Upper lobe of left lung (tissue), 6 donors: ENCODE results near the gene SIRT3. TPM values are rescaled to one million over a fixed set of nuclear protein-coding genes. Genes with fewer than 3 reads are reported as not detected.

ENCODE experiments used
- ATAC-seq, 2 donors: fragments of 200-7000 bp; cut with Tn5 transposase; one replicate each; pipeline ENCODE4 v1.9.1; 2022; ENCODE audit warnings: mild to moderate bottlenecking in 2 of 2, moderate library complexity in 2 of 2; ENCODE audit not compliant: low FRiP score in 2 of 2
- DNase-seq, 2 donors: peaks; one replicate each; pipeline ENCODE4 v3.0.0-alpha.2; 2019 to 2020
- H3K27ac ChIP-seq, 4 donors: fragments of 200-600 bp; sonication (generic); one replicate each; pipeline ENCODE4 v1.5.1; 2016 to 2019
- H3K27me3 ChIP-seq, 4 donors: fragments of 200-600 bp; sonication (generic); one replicate each; pipeline ENCODE4 v1.5.1; 2017 to 2019
- H3K36me3 ChIP-seq, 4 donors: fragments of 200-600 bp; sonication (generic); one replicate each; pipeline ENCODE4 v1.5.1; 2016 to 2019
- H3K4me1 ChIP-seq, 4 donors: fragments of 200-600 bp; sonication (generic); one replicate each; pipeline ENCODE4 v1.5.1; 2018 to 2019
- H3K4me3 ChIP-seq, 4 donors: fragments of 200-600 bp; sonication (generic); one replicate each; pipeline ENCODE4 v1.5.1; 2017 to 2019; ENCODE audit warnings: mild to moderate bottlenecking in 2 of 4, moderate library complexity in 1 of 4
- H3K9me3 ChIP-seq, 4 donors: fragments of 200-600 bp; sonication (generic); one replicate each; pipeline ENCODE4 v1.5.1; 2018 to 2019
- EP300 ChIP-seq, 4 donors: sonication (generic); formaldehyde crosslinking; IDR thresholded peaks; one replicate each; pipeline ENCODE4 v1.5.1; 2017; ENCODE audit warnings: antibody characterized with exemption in 4 of 4, control low read depth in 2 of 4
- POLR2A ChIP-seq, 4 donors: fragments of 450-650 bp; IDR thresholded peaks; one replicate each; pipeline ENCODE4 v1.5.1; 2016 to 2017; ENCODE audit warnings: antibody characterized with exemption in 4 of 4, mild to moderate bottlenecking in 2 of 4
- POLR2AphosphoS5 ChIP-seq, 2 donors: sonication (generic); formaldehyde crosslinking; IDR thresholded peaks; one replicate each; pipeline ENCODE4 v1.5.1; 2017; ENCODE audit warnings: antibody characterized with exemption in 2 of 2
- WGBS, 2 donors: methylation state at CpG; one replicate each; pipeline ENCODE4 v1.1.5; 2017 to 2018; 5-methylcytosine and 5-hydroxymethylcytosine counted together
- total RNA-seq, 6 donors: library from RNA; depleted of rRNA in 4 of 6; stranded (reverse); fragments of >200 nt in 4 of 6; gene quantifications; one replicate each; pipeline versions ENCODE4 v1.1.0 to v1.2.1, GENCODE V29; 2016 to 2021
- TF ChIP-seq, protein P1 (sequence below), 6 experiments: fragments of 450-650 bp in 4 of 6; fragments of 200-600 bp in 2 of 6; sonication (generic) in 2 of 6; IDR thresholded peaks; one replicate each; pipeline ENCODE4 v1.5.1; 2016 to 2019; ENCODE audit warnings: antibody characterized with exemption in 6 of 6
- donor health status: DM: no; HTN: no; CAD: no; lungs with moderate emphysema.
- donor health status: DM: no; HTN: yes; CAD: no; lungs with severe emphysema.

The SIRT3 gene
- total RNA-seq, 6 donors from 2014 or later: 11.7 to 37.6 (median 24.0) TPM

DNA sequence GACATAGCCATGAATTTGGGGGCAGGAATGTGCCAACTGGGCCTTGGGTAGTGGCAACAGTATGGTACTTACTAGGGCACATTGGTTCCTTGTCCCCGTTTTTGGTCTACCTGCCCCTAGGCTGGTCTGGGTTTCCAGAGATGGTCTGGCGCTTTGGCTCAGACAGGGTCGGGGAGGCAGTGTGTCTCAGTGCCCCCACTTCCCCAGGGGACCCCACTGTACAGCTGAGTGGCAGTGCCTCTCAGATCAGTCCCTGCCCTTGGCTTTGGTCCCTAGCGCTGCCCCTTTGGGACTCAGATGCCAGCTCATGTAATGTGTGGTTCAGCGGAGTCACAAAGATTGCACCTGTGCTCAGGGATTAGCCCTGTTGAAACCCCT is 25.4 kb downstream of the SIRT3 start:
- DNase-seq: peak in 1 of 2 donors; percentile 16
- 93 to 96% methylated on average over 3 to 5 of the region's 5 CpGs for WGBS, 2 donors
- H3K27ac ChIP-seq: peak overlapping the region in 3 of 4 donors; percentile 19 to 32 (median 27)

DNA sequence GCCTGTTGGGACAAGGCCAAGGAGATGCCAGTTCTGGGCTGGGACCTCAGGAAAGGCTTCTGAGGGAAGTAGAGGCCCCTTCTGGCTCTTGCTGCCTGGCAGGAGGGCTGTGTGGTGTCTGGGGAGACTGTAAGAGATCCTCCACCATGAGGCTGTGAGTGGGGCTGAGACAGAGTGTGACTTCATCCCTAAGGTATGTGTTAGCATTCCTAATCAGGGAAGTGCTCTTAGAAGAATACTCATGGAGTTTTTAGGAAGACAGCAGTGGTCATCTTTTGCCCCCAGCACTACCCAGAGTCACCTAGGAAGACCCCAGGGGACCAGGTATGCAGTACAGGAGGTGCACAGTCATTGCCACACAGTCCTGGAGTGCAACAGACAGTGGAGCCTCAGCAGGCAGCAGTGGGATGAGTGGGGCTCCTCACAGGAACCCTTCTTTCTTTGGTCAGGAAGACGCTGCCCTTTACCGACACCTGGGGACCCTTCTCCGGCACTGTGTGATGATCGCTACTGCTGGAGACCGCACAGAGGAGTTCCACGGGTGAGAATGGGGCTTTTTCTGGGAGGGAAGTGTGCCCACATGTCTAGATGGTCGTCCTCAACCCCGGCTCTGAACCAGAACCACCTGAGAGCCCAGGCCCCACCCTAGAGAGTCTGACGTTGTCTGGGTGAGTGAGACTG is 25.9 kb downstream of the SIRT3 start:
- Histone ChIP-seq H3K27ac (peak overlapping the region in 3 of 4 donors; percentile 32 to 99 (median 97)), H3K4me1 (peaks cover 31 to 41% (median 37%) of the 10 kb centered on the region in 4 donors), H3K27me3 (no peaks in the 10 kb centered on the region), H3K36me3 (peaks cover 28 to 64% (median 57%) of the 10 kb centered on the region in 4 donors), H3K9me3 (no peaks in the 10 kb centered on the region), H3K4me3 (peak overlapping the region in 1 of 4 donors; percentile 79)
- no peak for TF ChIP-seq EP300 (IDR thresholded peaks at IDR 0.05)
- TF ChIP-seq POLR2AphosphoS5 (IDR thresholded peaks at IDR 0.05): no peak
- TF ChIP-seq, protein P1, sequence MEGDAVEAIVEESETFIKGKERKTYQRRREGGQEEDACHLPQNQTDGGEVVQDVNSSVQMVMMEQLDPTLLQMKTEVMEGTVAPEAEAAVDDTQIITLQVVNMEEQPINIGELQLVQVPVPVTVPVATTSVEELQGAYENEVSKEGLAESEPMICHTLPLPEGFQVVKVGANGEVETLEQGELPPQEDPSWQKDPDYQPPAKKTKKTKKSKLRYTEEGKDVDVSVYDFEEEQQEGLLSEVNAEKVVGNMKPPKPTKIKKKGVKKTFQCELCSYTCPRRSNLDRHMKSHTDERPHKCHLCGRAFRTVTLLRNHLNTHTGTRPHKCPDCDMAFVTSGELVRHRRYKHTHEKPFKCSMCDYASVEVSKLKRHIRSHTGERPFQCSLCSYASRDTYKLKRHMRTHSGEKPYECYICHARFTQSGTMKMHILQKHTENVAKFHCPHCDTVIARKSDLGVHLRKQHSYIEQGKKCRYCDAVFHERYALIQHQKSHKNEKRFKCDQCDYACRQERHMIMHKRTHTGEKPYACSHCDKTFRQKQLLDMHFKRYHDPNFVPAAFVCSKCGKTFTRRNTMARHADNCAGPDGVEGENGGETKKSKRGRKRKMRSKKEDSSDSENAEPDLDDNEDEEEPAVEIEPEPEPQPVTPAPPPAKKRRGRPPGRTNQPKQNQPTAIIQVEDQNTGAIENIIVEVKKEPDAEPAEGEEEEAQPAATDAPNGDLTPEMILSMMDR (IDR thresholded peaks at IDR 0.05): no peak
- TF ChIP-seq POLR2A (IDR thresholded peaks at IDR 0.05): no peak
- DNase-seq (peak in 1 of 2 donors; percentile 19), ATAC-seq (no peak)
- 95 to 98% methylated on average over 6 to 9 of the region's 9 CpGs for WGBS, 2 donors

More for the DNA sequence above, 25.4 kb downstream of the SIRT3 start:
- H3K4me1 ChIP-seq: peaks cover 26 to 36% (median 31%) of the 10 kb centered on the region in 4 donors
- no peak for ATAC-seq
- H3K4me3 ChIP-seq: no peak overlapping the region
- no peaks in the 10 kb centered on the region for H3K27me3 ChIP-seq
- TF ChIP-seq EP300 (IDR thresholded peaks at IDR 0.05) (no peak), POLR2AphosphoS5 (IDR thresholded peaks at IDR 0.05) (no peak), POLR2A (IDR thresholded peaks at IDR 0.05) (no peak)
- TF ChIP-seq, protein P1 (IDR thresholded peaks at IDR 0.05): no peak
- H3K9me3 ChIP-seq: no peaks in the 10 kb centered on the region
- H3K36me3 ChIP-seq: peaks cover 28 to 65% (median 56%) of the 10 kb centered on the region in 4 donors

DNA sequence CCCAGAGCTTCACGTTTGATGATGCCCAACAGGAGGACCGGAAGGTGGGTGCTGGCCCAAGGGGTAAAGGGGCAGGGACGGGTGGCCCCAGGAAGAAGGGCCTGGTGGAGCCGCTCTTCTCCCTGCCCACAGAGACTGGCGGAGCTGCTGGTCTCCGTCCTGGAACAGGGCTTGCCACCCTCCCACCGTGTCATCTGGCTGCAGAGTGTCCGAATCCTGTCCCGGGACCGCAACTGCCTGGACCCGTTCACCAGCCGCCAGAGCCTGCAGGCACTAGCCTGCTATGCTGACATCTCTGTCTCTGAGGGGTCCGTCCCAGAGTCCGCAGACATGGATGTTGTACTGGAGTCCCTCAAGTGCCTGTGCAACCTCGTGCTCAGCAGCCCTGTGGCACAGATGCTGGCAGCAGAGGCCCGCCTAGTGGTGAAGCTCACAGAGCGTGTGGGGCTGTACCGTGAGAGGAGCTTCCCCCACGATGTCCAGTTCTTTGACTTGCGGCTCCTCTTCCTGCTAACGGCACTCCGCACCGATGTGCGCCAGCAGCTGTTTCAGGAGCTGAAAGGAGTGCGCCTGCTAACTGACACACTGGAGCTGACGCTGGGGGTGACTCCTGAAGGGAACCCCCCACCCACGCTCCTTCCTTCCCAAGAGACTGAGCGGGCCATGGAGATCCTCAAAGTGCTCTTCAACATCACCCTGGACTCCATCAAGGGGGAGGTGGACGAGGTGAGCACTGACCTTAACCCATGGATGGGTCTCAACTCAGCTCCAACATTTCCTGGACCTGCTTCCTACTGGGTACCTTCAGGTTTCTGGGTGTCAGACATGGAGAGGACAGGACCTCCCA is 26.6 kb downstream of the SIRT3 start:
- DNase-seq (peak in 1 of 2 donors; percentile 22), ATAC-seq (no peak)
- peaks cover 22 to 64% (median 56%) of the 10 kb centered on the region in 4 donors for H3K36me3 ChIP-seq
- TF ChIP-seq EP300 (IDR thresholded peaks at IDR 0.05): no peak
- TF ChIP-seq POLR2AphosphoS5 (IDR thresholded peaks at IDR 0.05): no peak
- TF ChIP-seq, protein P1 (IDR thresholded peaks at IDR 0.05): no peak
- no peak for TF ChIP-seq POLR2A (IDR thresholded peaks at IDR 0.05)
- peaks cover 35 to 47% (median 40%) of the 10 kb centered on the region in 4 donors for H3K4me1 ChIP-seq
- 44 to 60% methylated on average over 14 to 24 of the region's 29 CpGs for WGBS, 2 donors
- no peaks in the 10 kb centered on the region for H3K9me3 ChIP-seq
- H3K4me3 ChIP-seq: peak overlapping the region; percentile 71 to 87 (median 78)
- H3K27ac ChIP-seq: peak overlapping the region; percentile 97 to 99 (median 99)
- no peaks in the 10 kb centered on the region for H3K27me3 ChIP-seq

DNA sequence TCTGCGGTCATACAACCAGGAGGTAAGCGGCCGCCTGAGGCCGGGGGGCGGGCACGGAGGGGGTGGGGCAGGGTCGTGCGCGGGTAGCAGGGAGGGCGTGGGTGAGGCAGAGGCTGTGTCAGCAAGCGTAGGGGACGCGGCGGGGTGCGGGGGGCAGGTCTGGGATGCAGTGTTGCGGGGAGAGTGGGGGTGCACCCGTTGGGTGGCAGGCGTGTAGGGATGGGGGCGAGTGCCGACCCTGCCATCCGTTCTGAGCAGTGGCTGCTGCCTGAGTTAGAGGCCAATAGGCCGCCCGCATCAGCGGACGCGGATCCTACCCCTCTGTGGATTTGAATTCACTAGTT is 27.3 kb downstream of the SIRT3 start:
- WGBS, 2 donors: 0% methylated on average over 26 of the region's 26 CpGs; no CpG with 5 or more reads in 1 of the 2 donors
- DNase-seq (no peak), ATAC-seq (peak in 1 of 2 donors; percentile 1)
- H3K4me1 ChIP-seq: peaks cover 38 to 53% (median 42%) of the 10 kb centered on the region in 4 donors
- no peaks in the 10 kb centered on the region for H3K27me3 ChIP-seq
- H3K36me3 ChIP-seq: peaks cover 22 to 64% (median 56%) of the 10 kb centered on the region in 4 donors
- peak overlapping the region; percentile 97 to 99 (median 99) for H3K27ac ChIP-seq
- peak overlapping the region; percentile 71 to 87 (median 78) for H3K4me3 ChIP-seq
- no peaks in the 10 kb centered on the region for H3K9me3 ChIP-seq
- TF ChIP-seq, protein P1 (IDR thresholded peaks at IDR 0.05): no peak
- no peak for TF ChIP-seq POLR2A (IDR thresholded peaks at IDR 0.05)
- no peak for TF ChIP-seq EP300 (IDR thresholded peaks at IDR 0.05)
- no peak for TF ChIP-seq POLR2AphosphoS5 (IDR thresholded peaks at IDR 0.05)
